GM13976 (cell line): ENCODE measurements around the gene HYDIN.

Source experiments
- DNase-seq: peaks from one replicate; pipeline ENCODE4 v3.0.0; 2012; ENCODE audit warnings: low spot score
- CTCF ChIP-seq: IDR thresholded peaks from 2 replicates; pipeline ENCODE4 v1.5.1; 2012; ENCODE audit warnings: borderline replicate concordance, mild to moderate bottlenecking; ENCODE audit not compliant: insufficient read depth; ENCODE audit errors: extremely low read depth, missing control alignments, control extremely low read depth
- in situ Hi-C: fragments of 300-500 bp; cut with MboI; formaldehyde crosslinking; loops from one replicate; pipeline ENCODE4 v1.12.0; 2022; ENCODE audit warnings: low sequenced_read_pairs, mixed read lengths, inconsistent platforms; ENCODE audit not compliant: unreplicated experiment

The HYDIN gene

DNA sequence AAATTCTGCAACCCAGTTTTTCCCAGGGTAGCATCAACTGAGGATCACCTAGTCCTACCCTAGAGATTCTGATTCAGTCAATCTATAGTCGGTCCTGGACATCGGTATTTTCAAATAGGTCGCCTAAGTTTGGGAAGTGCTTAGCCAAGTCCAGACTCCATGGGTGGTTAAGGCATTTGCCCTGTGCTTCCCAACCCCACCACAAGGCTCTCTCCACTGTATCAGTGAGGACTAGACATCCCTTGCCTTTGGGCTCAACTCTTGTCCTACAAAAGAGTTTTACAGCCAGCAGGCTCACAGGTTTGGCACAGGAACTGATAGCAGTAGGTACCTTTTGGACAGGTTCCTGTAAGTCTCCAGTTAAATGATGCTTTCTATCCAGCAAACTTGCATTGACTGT is 13.8 kb downstream of the HYDIN start:
- TF ChIP-seq CTCF, result no peak
- in situ Hi-C loops, result no loop called here
- DNase-seq, result no peak

DNA sequence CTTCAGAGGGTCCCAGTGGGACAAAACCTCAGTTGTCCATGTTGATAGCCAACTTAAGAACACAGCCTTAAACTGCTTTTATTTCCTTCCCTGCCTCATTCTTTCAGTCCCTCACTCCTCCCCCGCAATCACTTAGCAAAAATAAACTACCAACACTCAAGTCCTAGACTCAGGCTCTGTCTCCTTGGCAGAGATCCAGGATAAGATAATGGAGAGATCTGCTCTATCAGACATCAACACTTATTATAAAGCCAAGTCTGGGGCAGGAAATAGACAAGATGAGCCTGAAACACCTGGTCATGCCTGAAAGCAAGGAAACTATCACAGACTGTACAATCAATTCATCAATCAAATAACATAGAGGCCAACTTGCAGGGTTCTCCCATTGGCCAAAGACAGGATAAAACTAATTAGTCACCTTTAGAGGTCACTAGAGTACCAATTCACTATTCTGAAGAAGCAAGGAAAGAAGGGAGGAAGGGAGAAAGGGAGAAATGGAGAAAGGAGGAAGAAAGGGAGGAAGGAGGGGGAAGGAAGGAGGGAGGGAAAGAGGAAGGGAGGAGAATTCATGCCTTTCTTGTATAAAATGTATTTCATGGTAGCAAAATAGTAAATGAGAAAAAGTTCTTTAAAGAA is 15.7 kb downstream of the HYDIN start:
- TF ChIP-seq CTCF, result no peak
- no peak for DNase-seq
- in situ Hi-C loops, result no loop called here

- no peak for TF ChIP-seq CTCF
- in situ Hi-C loops, result no loop called here
- DNase-seq, result no peak
Observed at GRCh38 chr16:71205482-71206131, 24.9 kb downstream of the HYDIN start.

- in situ Hi-C loops, result no loop called here
- DNase-seq, result no peak
- TF ChIP-seq CTCF, result no peak
Observed at GRCh38 chr16:71203631-71204030, 26.9 kb downstream of the HYDIN start.

- DNase-seq, result no peak
- TF ChIP-seq CTCF, result no peak
- in situ Hi-C loops, result no loop called here
Observed at GRCh38 chr16:71201556-71201955, 29.0 kb downstream of the HYDIN start.

- in situ Hi-C loops, result no loop called here
- TF ChIP-seq CTCF, result no peak
- no peak for DNase-seq
Observed at GRCh38 chr16:71201054-71201453, 29.5 kb downstream of the HYDIN start.
